CD4-positive, alpha-beta T cell treated with Interferon gamma for 1 hour (primary cell): Measurements from ENCODE around the gene KLC1.
"Not testable (repeated sequence)": the region's sequence is repeated elsewhere in the genome, so short reads cannot be mapped to it uniquely, and the experiment has no call there.

Source experiments
- DNase-seq: peaks from one replicate; pipeline ENCODE4 v3.0.0-alpha.2; 2020

KLC1 gene

DNA sequence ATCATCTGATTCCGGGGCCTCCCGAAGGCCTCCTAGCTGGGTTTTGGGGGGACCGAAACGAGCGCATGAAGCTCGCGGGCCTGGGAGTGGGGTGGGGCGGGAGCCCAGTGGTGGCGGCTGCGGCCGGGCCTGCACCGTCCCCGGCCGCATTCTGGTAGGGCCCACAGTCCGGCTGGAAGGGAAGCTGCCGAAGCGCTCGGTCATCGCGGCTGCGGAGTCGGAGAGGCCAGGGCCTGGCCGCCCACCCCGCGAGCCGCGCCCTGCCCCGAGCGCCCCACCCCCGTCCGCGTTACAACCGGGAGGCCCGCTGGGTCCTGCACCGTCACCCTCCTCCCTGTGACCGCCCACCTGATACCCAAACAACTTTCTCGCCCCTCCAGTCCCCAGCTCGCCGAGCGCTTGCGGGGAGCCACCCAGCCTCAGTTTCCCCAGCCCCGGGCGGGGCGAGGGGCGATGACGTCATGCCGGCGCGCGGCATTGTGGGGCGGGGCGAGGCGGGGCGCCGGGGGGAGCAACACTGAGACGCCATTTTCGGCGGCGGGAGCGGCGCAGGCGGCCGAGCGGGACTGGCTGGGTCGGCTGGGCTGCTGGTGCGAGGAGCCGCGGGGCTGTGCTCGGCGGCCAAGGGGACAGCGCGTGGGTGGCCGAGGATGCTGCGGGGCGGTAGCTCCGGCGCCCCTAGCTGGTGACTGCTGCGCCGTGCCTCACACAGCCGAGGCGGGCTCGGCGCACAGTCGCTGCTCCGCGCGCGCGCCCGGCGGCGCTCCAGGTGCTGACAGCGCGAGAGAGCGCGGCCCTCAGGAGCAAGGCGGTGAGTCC, at the start of gene KLC1:
KLC1 (plus strand) TSS at position 528 of the 819 bp plus-strand sequence. CDS start 25,354 bp downstream, outside the sequence.
- DNase-seq, result peak; percentile 77

DNA sequence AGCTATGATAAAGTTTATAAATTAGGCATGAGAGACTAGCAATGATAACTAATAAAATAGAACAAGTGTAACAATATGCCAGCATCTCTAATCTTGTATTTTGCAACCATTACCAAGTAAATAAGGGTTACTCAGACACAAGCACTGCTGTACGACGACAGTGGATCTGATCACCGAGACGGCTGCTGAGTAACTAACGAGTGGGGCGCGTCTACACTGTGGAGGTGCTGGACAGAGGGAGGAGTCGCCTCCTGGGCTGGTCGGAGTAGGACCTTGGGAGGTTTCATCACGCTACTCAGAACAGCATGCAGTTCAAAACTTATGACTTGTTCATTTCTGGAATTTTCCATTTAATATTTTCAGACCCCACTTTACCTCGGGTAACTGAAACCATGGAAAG, 47.8 kb upstream of the KLC1 start:
- no peak for DNase-seq

DNA sequence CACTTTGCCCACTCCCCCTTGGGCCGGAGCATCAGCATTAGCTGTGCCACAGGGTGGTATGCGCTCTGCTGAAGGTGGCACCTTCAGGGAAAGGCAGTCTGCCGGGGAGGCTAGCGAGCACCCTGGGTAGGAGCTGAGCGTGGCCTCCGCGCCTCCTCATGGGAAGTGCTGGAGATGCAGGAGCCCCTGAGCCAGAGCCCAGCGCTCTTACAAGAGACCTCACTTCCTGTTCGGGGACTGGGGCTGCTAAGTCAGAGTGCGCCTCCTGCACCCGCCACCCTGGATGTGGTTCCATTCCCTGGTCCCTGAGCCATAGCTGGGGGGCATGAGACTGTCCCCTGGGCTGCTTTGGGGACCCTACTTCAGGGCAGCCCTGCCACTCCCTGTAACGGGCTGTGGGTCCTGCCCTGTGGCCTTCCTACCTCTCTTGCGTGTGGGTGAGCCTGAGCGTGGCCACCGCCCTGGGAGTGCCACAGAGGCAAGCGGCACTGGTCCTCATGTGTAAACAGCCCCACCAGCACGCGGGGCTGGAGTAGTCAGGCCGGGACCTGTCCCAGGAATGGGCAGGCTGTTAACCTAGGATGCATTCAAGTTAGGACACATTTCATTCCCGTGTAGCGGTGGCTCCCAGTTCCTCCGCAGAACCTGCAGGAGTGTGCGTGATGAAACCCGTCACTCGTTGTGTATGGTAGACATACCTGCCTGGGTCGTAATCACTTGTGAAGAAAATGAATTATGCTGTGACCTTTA, 46.9 kb upstream of the KLC1 start:
- DNase-seq, result no peak

DNA sequence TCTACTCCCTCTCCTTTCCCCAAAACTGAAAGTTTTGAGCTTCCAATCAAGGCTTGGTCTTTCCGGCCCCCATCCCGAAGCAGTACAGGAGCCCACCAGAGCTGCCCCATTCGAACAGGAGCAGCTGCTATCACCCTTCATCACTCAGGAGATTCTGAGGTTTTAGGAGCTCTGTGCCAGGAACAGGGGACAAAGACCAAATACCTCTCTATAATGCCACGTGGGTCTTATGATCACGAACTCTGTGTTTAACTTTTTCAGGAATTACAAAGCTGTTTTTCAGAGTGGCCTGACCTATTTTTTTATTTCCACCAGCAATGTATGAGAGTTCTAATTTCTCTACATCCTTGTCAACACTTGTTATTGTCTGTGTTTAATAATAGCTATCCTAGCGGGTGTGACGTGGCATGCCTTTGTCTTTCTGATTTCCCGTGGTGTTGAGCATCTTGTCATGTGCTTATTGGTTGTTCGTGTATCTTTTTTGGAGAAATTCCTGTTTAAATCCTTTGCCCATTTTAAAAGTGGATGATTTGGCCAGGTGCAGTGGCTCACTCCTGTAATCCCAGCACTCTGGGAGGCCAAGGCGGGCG, 44.6 kb upstream of the KLC1 start:
- DNase-seq, result no peak

DNA sequence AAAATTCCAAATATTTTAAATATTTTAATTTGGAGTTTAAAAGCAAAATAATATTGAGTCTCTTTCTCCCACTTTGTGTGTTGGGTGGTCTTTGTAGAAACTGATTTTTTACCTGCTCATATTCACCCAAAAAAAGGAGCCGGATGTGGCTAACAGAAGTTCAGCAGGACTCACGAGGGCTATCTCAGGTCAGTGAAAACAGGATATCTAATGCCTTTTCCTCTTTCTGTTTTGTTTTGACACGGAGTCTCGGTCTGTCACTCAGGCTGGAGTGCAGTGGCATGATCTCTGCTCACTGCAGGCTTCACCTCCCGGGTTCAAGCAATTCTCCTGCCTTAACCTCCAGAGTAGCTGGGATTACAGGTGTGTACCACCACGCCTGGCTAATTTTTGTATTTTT, 35.4 kb upstream of the KLC1 start:
- DNase-seq, result no peak

DNA sequence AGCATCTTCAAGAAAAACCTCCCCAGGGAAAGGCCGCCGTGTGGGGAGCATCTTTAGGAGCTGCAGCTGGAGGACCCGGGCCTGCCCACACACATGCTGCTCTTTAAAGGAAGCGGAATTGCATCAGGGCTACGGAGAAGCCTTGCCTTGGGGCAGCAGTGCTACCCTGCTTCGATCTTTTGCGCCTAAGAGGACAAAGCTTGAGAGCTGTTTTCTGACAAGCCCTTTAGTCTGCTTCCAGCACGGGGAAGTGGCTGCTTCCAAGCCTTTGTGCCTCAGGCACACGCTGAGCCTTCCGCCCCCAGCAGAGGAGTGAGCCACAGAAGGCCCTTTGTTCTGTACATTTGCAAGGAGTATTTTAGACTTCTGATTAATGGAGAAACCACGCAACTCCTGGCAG, 34.7 kb upstream of the KLC1 start:
- no peak for DNase-seq

DNA sequence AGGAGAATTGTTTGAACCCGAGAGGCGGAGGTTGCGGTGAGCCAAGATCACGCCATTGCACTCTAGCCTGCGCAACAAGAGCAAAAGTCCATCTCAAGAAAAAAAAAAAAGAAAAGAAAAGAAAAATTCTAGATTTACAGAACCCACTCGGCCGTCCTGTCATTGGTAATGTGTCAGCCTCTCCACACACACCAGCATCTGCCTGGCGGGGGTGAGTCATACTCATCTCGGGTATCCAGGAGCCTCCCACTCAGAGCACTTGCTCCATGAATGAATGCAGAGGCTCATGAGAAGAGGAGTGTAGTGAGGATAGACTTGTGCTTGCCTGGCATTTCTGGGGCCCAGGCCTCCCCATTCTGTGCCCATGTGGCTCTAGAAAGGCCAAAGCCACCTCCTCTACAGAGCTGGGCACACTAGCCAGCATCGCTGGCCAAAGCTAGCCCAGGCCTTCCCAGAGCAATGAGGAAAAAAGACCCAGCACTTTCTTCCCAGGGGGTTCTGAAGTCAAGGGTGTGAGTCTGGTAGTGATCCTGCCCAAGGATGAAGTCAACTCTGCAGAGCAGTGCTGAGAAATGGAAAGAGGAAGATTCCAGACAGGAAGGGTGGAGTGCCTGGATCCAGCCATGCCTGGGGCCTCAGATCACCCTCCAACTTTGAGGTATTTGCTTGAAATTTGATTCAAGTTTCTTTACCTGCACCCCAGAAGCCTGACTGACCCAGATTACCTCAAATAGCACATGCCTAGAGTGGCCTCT, 31.2 kb upstream of the KLC1 start:
- DNase-seq, result no peak

DNA sequence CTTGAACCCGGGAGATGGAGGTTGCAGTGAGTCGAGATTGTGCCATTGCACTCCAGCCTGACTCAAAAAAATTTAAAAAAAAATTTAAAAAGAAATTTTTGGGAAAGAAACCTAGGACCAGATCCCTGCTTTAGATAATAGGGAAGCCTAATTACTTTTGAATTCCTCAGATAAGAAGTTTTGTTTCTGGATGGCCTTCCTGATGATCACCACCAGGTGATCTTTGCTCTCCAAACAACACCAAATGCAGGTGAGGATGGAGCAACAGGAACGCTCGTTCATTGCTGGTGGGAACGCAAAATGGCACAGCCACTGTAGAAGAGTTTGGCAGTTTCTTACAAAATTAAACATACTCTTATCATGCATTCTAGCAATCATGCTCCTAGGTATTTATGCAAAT, 28.5 kb upstream of the KLC1 start:
- no peak for DNase-seq

DNA sequence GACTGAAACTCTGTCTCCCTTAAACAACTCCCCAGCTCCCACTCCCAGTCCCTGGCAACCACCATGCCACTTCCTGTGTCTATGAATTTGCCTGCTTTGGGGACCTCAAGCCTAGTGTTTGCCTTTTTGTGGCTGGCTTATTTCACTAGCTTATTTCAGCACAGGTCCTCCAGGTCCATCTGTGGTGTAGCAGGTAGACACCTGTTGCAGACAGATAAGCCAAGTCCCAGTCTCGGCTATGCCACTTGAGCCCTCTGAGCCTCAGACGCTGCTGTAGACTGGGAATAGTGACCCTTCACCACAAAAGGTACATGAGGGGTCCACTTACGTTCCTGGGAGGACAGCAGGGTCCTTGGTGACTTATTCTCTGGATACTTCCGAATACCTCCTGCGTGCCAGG, 24.4 kb upstream of the KLC1 start:
- no peak for DNase-seq

DNA sequence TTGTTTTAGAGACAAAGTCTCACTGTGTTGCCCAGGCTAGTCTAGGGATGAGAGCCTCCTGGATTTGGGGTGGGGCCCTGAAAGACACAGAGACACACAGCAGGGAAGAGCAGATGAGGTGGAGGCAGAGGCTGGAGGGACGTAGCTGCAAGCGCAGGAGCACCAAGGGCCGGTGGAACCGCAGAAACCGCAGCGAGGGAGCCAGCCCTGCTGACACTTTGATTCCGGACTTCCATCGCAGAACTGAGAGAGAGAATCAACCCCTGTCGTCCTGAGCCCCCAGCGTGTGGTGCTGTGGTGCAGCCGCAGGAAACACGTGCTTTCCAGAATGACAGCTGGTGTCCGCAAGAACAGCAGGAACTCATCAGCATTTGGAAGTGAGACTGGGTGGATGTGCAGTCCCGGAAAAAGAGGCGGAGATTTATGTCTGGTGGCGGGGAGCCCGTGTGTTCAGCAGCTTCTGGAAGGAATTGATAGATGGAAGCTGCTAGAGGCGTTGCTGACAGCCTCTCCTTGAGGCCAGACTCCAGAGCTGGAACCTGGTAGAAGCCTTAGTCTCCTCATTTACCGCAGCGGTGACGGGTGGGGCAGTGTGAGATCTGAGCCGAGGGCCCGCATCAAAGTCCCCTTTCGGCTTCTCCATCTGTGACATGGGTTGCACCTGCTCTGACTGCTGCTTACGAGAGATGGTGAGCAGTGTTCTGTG, 21.9 kb upstream of the KLC1 start:
- DNase-seq, result peak; percentile 62

DNA sequence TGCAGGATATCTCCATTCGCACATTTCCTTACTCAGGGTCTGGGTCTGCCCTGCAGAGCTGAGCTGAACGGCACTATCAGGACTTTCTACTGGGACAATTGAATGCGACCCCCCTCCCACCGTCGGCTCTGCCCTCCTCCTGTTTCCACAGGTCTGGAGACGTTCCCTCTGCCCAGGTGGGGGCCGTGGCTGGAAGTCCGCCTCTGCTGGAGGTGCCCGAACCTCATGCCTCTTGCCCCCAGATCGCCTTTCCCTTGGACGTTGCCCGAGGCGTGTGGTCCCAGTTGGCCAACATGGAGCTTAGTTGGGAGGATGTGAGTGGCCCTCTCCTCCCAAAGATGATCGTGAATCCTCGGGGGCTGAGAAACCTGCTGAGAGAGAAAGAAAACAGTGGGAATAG, 21.2 kb upstream of the KLC1 start:
- DNase-seq, result no peak

DNA sequence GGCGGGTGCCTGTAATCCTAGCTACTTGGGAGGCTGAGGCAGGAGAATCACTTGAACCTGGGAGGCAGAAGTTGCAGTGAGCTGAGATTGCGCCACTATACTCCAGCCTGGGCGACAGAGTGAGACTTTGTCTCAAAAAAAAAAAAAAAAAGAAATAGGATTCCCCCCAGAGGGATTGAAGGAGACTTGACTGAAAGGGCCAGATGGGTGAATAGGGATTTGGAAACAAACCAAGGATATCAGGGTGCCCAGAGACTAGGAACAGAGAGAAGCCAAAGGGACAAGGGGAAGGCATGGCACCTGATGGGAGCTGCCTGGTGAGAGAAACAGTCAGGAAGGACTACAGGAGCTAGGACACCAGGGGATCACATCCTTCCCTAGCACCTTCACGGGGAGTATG, 19.9 kb upstream of the KLC1 start:
- not testable (repeated sequence) for DNase-seq

DNA sequence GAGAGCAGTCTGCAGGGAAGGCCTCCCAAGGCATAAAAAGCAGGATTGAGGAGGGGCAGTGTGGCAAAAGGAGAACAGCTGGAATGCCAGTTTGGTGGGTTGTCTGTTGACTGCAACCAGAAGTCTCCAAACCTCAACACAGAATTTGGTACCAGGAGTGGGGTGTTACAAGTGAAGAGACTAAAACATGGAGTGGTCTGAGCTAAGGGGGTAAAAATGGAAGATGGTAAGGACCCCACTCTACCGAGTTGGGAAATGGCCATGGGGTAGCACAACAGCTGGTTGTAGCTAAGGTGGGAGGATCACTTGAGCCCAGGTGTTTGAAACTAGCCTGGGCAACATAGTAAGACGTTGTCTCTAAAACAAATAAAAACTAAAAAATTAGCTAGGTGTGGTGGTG, 17.8 kb upstream of the KLC1 start:
- no peak for DNase-seq

DNA sequence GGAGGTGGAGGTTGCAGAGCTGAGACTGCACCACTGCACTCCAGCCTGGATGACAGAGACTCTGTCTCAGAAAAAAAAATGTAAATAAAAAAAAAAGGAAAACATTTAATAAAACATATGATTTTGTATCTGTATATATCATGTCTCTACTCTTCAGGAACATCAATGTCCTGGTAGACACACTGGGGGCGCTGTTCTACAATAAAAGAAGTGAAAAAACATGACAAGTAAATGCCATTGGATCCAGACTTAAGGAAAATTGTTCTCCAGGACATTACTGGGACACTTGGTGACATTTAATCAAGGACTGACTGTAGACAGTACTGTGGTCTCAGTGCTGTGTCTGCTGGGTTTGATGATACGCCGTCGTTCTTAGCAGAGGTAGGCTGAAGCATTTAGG, 15.5 kb upstream of the KLC1 start:
- DNase-seq, result no peak

DNA sequence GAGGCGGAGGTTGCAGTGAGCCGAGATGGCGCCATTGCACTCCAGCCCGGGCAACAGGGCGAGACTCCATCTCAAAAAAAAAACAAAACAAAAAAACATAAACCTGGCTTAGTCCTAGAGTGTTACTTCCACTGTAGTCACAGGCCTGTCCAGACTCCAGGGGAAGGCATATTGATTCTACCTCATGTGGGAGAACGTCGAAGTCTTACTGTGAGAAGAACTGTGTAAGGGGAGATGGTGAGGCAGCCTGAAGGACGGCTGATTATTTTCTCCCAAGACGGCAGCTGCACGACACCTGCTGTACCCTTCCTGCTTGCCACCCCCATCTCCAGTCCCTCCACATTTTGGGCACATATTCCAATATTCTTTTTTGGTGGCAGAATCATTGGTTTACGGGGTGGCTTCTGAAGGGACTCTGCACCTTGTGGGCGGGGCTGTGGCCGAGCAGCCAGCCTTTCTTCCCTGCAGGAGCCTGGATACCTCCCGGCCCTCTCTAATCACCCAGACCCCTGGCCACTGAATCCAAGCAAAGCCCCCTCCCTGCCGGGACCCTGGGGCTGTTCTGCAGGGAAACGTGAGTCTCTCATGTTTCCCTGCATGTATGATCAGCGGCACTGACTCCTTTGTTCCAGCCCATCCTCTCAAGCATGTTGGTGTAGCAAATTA, 12.2 kb upstream of the KLC1 start:
- DNase-seq, result no peak

DNA sequence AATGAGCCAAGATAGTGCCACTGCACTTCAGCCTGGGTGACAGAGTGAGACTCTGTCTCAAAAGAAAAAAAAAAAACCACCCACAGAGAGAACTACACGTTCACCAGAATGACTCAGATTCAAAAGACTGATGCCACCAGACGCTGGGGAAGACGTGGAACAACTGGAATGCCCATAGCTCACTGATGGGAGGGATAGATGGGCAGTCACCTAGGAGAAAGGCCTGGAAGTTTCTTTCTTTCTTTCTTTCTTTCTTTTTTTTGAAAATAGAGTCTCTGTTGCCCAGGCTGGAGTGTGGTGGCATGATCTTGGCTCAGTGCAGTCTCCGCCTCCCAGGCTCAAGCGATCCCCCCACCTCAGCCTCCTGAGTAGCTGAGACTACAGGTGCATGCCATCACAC, 10.0 kb upstream of the KLC1 start:
- no peak for DNase-seq

DNA sequence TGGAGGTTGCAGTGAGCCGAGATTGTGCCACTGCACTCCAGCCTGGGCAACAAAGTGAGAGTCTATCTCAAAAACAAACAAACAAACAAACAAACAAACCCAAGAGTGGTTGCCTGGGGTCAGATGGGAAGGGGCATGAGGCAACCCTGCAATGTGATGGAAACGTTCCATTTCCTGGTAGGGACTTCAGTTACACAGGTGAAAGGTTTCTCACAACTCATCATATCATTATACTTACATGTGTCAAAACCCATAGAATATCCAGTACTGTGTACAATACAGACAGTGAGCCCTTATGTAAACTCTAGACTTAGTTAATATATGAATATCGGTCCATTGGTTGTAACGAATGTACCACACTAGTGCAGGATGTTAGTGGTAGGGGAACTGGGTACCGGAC, 7.2 kb upstream of the KLC1 start:
- DNase-seq, result no peak

DNA sequence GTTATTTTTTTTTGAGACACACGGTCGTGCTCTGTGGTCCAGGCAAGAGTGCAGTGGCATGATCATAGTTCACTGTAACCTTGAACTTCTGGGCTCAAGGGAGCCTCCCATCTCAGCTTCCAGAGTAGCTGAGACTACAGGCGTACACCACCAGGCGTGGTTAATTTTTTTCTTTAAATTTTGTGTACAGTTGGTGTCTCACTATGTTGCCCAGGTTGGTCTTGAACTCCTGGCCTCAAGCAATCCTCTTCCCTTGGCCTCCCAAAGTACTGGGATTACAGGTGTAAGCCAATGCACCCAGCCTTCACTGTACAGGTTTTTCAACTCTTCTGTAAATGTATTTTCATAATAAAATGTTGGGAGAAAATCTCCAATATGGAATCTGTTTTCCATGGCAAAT, 5.7 kb upstream of the KLC1 start:
- DNase-seq, result no peak

DNA sequence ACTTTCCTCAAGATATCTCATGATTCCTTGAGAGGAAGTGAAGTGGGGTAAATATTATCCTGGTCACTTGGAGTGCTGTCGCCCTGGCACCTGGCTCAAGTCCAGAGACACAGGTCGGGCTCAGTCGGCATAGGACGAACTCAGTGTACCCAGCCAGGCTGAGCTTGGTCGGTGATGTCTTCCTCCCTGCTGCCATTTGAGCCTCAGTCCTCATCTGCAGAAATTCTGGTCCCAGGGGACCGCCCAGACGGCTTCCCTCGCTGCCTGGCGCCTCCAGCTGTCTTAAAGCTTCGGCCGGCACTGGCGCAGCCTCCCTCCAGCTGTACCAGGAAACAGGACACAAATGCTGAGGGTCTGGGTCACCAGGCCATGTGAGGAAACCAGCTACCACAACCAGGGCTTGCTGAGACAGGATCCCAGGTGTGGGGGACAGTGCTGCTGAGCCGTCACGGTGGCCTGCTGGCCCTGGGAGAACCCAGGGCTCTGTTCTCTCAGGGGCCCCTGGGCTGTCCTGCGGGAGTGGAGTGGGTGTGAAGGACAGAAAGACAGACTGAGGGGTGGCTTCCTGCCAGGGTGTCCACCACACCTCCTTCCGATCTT, 5.0 kb upstream of the KLC1 start:
- peak; percentile 11 for DNase-seq

DNA sequence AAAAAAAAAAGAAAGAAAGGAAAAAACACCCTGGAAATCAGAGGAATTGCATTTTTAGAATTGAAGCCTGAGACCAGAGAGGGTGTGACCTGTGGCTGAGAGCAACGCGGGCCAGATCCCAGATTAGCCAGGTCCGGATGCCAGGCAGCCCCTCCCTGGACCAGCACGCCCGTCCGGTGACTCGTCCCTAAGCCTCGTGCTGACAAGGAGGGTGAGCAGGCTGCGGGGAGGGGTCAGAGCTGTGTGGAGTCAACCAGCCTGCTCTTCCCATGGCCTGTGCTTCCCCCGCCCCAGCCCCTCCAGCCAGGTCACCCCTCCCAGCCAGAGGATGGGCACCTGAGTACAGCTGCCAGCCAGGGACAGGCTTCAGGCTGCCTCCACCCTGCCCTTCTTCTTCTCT, 4.2 kb upstream of the KLC1 start:
- peak; percentile 14 for DNase-seq

DNA sequence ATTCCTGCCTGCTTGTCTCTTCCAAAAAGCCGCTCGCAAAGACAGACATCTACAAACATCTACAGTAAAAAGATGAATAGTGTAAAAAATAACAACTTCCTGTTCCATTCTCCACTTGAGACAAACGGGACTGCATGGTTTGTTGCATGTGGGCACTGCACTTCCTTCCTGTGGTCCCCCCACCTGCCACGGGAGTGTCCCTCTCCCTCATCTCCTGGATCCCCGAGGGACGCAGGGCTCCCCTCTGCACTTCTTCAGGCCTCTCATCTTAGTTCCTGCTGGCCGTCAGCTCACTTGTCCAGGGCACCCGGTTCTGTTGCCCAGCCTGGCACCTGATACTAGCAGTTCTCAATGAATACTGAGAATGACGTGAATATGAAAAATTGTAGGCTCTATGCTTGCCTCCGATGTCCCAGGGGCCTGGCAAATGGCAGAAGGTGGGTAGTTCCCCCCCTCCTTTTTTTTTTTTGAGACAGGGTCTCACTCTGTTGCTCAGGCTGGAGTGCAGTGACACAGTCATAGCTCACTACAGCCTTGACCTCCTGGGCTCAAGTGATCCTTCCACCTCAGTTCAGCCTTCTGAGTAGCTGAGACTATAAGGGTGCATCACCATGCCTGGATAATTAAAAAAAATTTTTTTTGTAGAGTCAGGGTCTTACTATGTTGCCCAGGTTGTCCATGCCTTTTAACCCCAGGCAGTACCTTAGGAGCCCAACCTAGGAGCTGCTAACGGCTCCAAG, 3.5 kb upstream of the KLC1 start:
- DNase-seq, result peak; percentile 25
